Neuronal stem cell (in vitro differentiated cells): ENCODE data around the gene HLA-DQB1.

Source experiments
- DNase-seq: peaks from one replicate; pipeline ENCODE4 v3.0.0-alpha.2; 2013; ENCODE audit warnings: low spot score
- H2AFZ ChIP-seq: one replicate; pipeline ENCODE4 v1.6.1; 2013; ENCODE audit warnings: mild to moderate bottlenecking, low read length, inconsistent platforms
- H2AK5ac ChIP-seq: 2 replicates; pipeline ENCODE4 v1.6.1; 2013; ENCODE audit warnings: low read depth, mild to moderate bottlenecking, inconsistent platforms, low read length, moderate library complexity, mixed read lengths
- H2BK120ac ChIP-seq: 2 replicates; pipeline ENCODE4 v1.6.1; 2013; ENCODE audit warnings: low read depth, mild to moderate bottlenecking, inconsistent platforms, low read length, moderate library complexity, mixed read lengths
- H2BK12ac ChIP-seq: one replicate; pipeline ENCODE4 v1.6.1; 2013; ENCODE audit warnings: low read length, inconsistent platforms
- H2BK15ac ChIP-seq: 2 replicates; pipeline ENCODE4 v1.6.1; 2013; ENCODE audit warnings: mild to moderate bottlenecking, low read length, inconsistent platforms, mixed read lengths
- H2BK5ac ChIP-seq: one replicate; pipeline ENCODE4 v1.6.1; 2013; ENCODE audit warnings: inconsistent platforms, mild to moderate bottlenecking, low read length, moderate library complexity
- H3K14ac ChIP-seq: one replicate; pipeline ENCODE4 v1.6.1; 2013; ENCODE audit warnings: low read length, inconsistent platforms
- H3K18ac ChIP-seq: 2 replicates; pipeline ENCODE4 v1.6.1; 2013; ENCODE audit warnings: low read length, inconsistent platforms
- H3K23ac ChIP-seq: 2 replicates; pipeline ENCODE4 v1.6.1; 2013; ENCODE audit warnings: low read depth, mild to moderate bottlenecking, mixed read lengths, low read length, inconsistent platforms; ENCODE audit not compliant: poor library complexity
- H3K27ac ChIP-seq: replicated peaks from 3 replicates; pipeline ENCODE4 v1.5.1; 2013; ENCODE audit warnings: low read length, inconsistent platforms
- H3K27me3 ChIP-seq, 3 experiments: 2 replicates each; pipeline ENCODE4 v1.6.1; 2013; ENCODE audit warnings: low read length in 3 of 3, mild to moderate bottlenecking in 2 of 3, inconsistent platforms in 1 of 3, low read depth in 1 of 3, mixed read lengths in 1 of 3, moderate library complexity in 1 of 3; ENCODE audit not compliant: control insufficient read depth in 3 of 3, insufficient read depth in 3 of 3
- H3K36me3 ChIP-seq, 2 donors: replicated peaks in 1 of 2; 2 replicates each; pipeline ENCODE4 v1.6.1; 2013; ENCODE audit warnings: low read length in 2 of 2; ENCODE audit not compliant: control insufficient read depth in 2 of 2, insufficient read depth in 2 of 2
- H3K4ac ChIP-seq: 2 replicates; pipeline ENCODE4 v1.6.1; 2013; ENCODE audit warnings: inconsistent platforms, mild to moderate bottlenecking, low read length, moderate library complexity
- H3K4me1 ChIP-seq, 2 donors: 1 replicate in 1 of 2; 2 replicates in 1 of 2; pipeline ENCODE4 v1.6.1; 2013; ENCODE audit warnings: low read length in 2 of 2, low read depth in 1 of 2; ENCODE audit not compliant: control insufficient read depth in 2 of 2, insufficient read depth in 1 of 2
- H3K4me2 ChIP-seq: one replicate; pipeline ENCODE4 v1.6.1; 2013; ENCODE audit warnings: mild to moderate bottlenecking, low read length, inconsistent platforms; ENCODE audit not compliant: insufficient read depth, poor library complexity, severe bottlenecking
- H3K4me3 ChIP-seq, 2 donors: 2 replicates each; pipeline ENCODE4 v1.5.1; 2013; ENCODE audit warnings: low read length in 2 of 2, mild to moderate bottlenecking in 2 of 2, inconsistent platforms in 1 of 2, moderate library complexity in 1 of 2
- H3K79me1 ChIP-seq: one replicate; pipeline ENCODE4 v1.6.1; 2013; ENCODE audit warnings: low read depth, mild to moderate bottlenecking, inconsistent platforms, low read length, moderate library complexity
- H3K9ac ChIP-seq: one replicate; pipeline ENCODE4 v1.6.1; 2013; ENCODE audit warnings: mild to moderate bottlenecking, low read depth, low read length, inconsistent platforms; ENCODE audit not compliant: poor library complexity
- H3K9me3 ChIP-seq, 2 donors: replicated peaks in 1 of 2; 2 replicates each; pipeline versions ENCODE3 to v1.6.1; 2013; ENCODE audit warnings: low read length in 2 of 2, mild to moderate bottlenecking in 2 of 2, inconsistent platforms in 1 of 2, low read depth in 1 of 2, mixed read lengths in 1 of 2, moderate library complexity in 1 of 2; ENCODE audit not compliant: control insufficient read depth in 2 of 2, insufficient read depth in 1 of 2
- H4K8ac ChIP-seq: one replicate; pipeline ENCODE4 v1.6.1; 2013; ENCODE audit warnings: low read depth, mild to moderate bottlenecking, inconsistent platforms, low read length, moderate library complexity
- H4K91ac ChIP-seq: one replicate; pipeline ENCODE4 v1.6.1; 2013; ENCODE audit warnings: low read length, low read depth, mild to moderate bottlenecking, inconsistent platforms; ENCODE audit not compliant: poor library complexity
- WGBS, 2 donors: extraction: QIAGEN DNeasy Blood & Tissue Kit; methylation state at CpG; one replicate each; pipeline ENCODE4 v1.1.7; 2013; ENCODE audit warnings: missing lambda C conversion rate in 2 of 2, mixed read lengths in 1 of 2; ENCODE audit not compliant: insufficient read length in 2 of 2, insufficient replicate concordance in 1 of 2; ENCODE audit errors: extremely low coverage in 2 of 2; 5-methylcytosine and 5-hydroxymethylcytosine counted together

HLA-DQB1 gene

DNA sequence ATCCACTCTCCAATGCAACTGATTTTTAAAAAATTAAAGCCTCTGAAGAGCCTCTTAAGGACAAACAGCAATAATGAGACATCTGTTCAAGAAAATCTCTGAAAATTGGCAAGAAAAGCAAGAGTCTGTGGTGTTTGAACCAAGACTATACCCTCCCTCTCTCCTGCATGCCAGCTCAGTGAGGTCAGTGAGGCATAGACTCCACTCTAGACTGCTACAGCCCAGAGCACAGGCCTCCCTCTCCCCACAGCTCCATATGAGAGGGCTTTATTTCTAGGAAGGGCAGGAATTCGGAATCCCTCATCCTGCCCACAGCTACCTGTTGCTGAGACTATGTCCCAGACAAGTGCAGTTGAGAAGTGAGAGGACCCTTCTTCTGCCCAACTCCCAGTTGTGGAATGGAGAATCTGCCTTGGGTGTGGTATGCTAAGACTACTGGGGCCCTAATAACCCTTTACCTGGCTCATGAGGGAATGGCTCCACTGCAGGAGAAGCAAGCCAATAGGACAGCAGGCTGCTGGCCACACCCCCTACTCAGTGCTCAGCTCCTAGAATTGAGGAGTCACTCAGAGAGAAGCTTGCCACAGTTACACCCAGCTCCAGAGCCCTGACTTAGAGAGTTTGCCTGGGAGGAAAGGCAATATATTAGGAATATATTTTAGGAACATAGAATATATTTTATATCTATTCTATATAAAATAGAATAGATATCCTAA, 51.9 kb downstream of the HLA-DQB1 start:
- H2AK5ac ChIP-seq: no peak overlapping the region
- H3K36me3 ChIP-seq: no peaks in the 10 kb centered on the region
- H3K4me2 ChIP-seq: no peak overlapping the region
- WGBS, 2 donors: no CpG with 5 or more reads among the region's 1 CpG
- no peaks in the 10 kb centered on the region for H3K9me3 ChIP-seq
- H3K79me1 ChIP-seq: no peaks in the 10 kb centered on the region
- H3K4me1 ChIP-seq: no peaks in the 10 kb centered on the region
- H3K4me3 ChIP-seq: no peak overlapping the region
- H2BK5ac ChIP-seq: no peak overlapping the region
- H2AFZ ChIP-seq: no peak overlapping the region
- H4K8ac ChIP-seq: no peak overlapping the region
- H3K4ac ChIP-seq: no peak overlapping the region
- no peak for DNase-seq
- H3K23ac ChIP-seq: no peak overlapping the region
- H2BK12ac ChIP-seq: no peak overlapping the region
- no peak overlapping the region for H4K91ac ChIP-seq
- H3K9ac ChIP-seq: no peak overlapping the region
- no peak overlapping the region for H2BK15ac ChIP-seq
- H3K18ac ChIP-seq: no peak overlapping the region
- no peaks in the 10 kb centered on the region for H3K27me3 ChIP-seq
- H3K14ac ChIP-seq: no peak overlapping the region
- H3K27ac ChIP-seq: no peak overlapping the region
- H2BK120ac ChIP-seq: no peak overlapping the region

DNA sequence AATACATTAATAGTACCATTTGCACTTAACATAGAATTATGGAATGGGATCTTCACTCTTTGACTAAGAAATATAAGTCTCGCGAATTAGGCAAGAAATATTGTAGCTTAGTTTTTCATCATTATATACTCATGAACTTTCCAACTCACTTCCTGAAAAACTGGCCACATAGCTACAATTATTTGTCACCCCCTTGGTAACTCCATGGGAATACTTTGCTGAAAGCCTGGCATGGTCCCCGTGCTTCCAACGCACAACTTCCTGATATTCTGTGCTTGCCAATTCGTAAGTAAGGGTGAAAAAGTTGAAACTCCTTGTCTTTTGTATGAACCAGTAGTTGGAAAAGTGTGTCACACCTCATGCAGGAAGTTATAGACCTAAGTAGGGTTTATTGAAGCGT, 53.0 kb downstream of the HLA-DQB1 start:
- no peaks in the 10 kb centered on the region for H3K27me3 ChIP-seq
- H3K4me3 ChIP-seq: no peak overlapping the region
- H3K4ac ChIP-seq: no peak overlapping the region
- no peak overlapping the region for H2AK5ac ChIP-seq
- no CpG with 5 or more reads among the region's 6 CpGs for WGBS, 2 donors
- H3K79me1 ChIP-seq: no peaks in the 10 kb centered on the region
- no peak overlapping the region for H2BK120ac ChIP-seq
- no peak overlapping the region for H3K9ac ChIP-seq
- no peak overlapping the region for H4K8ac ChIP-seq
- no peak overlapping the region for H3K18ac ChIP-seq
- no peak for DNase-seq
- no peak overlapping the region for H2BK5ac ChIP-seq
- no peak overlapping the region for H2BK12ac ChIP-seq
- no peak overlapping the region for H2AFZ ChIP-seq
- H2BK15ac ChIP-seq: no peak overlapping the region
- H3K27ac ChIP-seq: no peak overlapping the region
- no peak overlapping the region for H4K91ac ChIP-seq
- no peak overlapping the region for H3K4me2 ChIP-seq
- H3K14ac ChIP-seq: no peak overlapping the region
- H3K9me3 ChIP-seq: no peaks in the 10 kb centered on the region
- H3K23ac ChIP-seq: no peak overlapping the region
- no peaks in the 10 kb centered on the region for H3K4me1 ChIP-seq
- H3K36me3 ChIP-seq: no peaks in the 10 kb centered on the region

DNA sequence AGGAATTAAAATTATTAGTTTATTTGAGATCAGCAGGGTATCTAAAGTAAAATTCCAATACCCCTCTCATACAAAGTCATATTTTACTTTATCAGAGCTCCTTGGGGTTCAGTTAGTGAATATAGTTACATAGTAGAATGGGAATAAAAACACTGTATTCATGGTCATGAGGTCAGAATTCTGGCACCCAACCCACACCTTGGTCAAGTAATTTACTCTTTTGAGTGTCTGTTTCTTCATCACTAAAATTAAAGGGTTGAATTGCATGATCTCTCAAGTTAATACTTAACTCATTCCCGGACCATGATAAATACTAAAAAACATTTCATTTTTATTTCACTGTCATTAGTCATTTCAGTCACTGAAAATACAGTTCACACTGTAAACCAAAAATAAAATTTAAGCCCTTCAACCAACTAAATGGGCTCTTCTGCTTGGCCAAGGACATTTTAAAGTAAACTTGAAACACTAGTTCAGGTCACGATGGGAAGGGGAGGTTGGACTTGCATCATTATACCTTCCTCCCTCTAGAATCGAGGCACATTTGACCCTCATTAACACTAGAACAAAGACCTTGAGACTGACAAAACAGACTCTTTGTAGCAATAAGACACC, 55.7 kb downstream of the HLA-DQB1 start:
- no peak for DNase-seq
- no peak overlapping the region for H3K14ac ChIP-seq
- H3K79me1 ChIP-seq: no peaks in the 10 kb centered on the region
- no peak overlapping the region for H3K23ac ChIP-seq
- no CpG with 5 or more reads among the region's 3 CpGs for whole genome bisulfite sequencing, 2 donors
- H3K4ac ChIP-seq: no peak overlapping the region
- H3K27me3 ChIP-seq: no peaks in the 10 kb centered on the region
- no peak overlapping the region for H3K4me3 ChIP-seq
- H4K91ac ChIP-seq: no peak overlapping the region
- no peak overlapping the region for H3K18ac ChIP-seq
- no peak overlapping the region for H4K8ac ChIP-seq
- H3K36me3 ChIP-seq: no peaks in the 10 kb centered on the region
- H2AK5ac ChIP-seq: no peak overlapping the region
- H3K4me2 ChIP-seq: no peak overlapping the region
- H3K9me3 ChIP-seq: no peaks in the 10 kb centered on the region
- H2AFZ ChIP-seq: no peak overlapping the region
- H2BK15ac ChIP-seq: no peak overlapping the region
- no peak overlapping the region for H3K9ac ChIP-seq
- no peak overlapping the region for H2BK12ac ChIP-seq
- no peak overlapping the region for H2BK120ac ChIP-seq
- no peak overlapping the region for H2BK5ac ChIP-seq
- H3K4me1 ChIP-seq: no peaks in the 10 kb centered on the region
- no peak overlapping the region for H3K27ac ChIP-seq

- Histone ChIP-seq H2BK15ac (no peak overlapping the region), H4K8ac (no peak overlapping the region), H3K27ac (no peak overlapping the region), H3K4ac (no peak overlapping the region), H3K79me1 (no peaks in the 10 kb centered on the region), H3K4me3 (no peak overlapping the region), H3K18ac (no peak overlapping the region), H2AK5ac (no peak overlapping the region), H3K4me2 (peak overlapping the region; percentile 11), H2BK120ac (no peak overlapping the region), H3K9me3 (no peaks in the 10 kb centered on the region), H2AFZ (peak overlapping the region; percentile 43), H3K27me3 (no peaks in the 10 kb centered on the region), H2BK12ac (no peak overlapping the region), H3K4me1 (no peaks in the 10 kb centered on the region), H3K23ac (no peak overlapping the region), H3K14ac (no peak overlapping the region), H4K91ac (no peak overlapping the region), H3K9ac (no peak overlapping the region), H2BK5ac (no peak overlapping the region), H3K36me3 (no peaks in the 10 kb centered on the region)
- WGBS, 2 donors: 100% methylated on average over 1 of the region's 8 CpGs; no CpG with 5 or more reads in 1 of the 2 donors
- peak; percentile 94 for DNase-seq
Measured at GRCh38 chr6:32609731-32610640, 56.5 kb downstream of the HLA-DQB1 start.
